Stomach (tissue), 9 donors: Measurements from ENCODE around the gene MCOLN2. TPM values are rescaled to one million over a fixed set of nuclear protein-coding genes. Genes with fewer than 3 reads are reported as not detected.

Experiments used
- DNase-seq, 2 donors: peaks; one replicate each; pipeline versions ENCODE4 v3.0.0 to v3.0.0-alpha.2; 2013 to 2019
- H3K27ac ChIP-seq, 5 donors: fragments of 200-600 bp in 4 of 5; sonication (generic) in 4 of 5; one replicate each; pipeline ENCODE4 v1.5.1; 2013 to 2019; ENCODE audit warnings: mild to moderate bottlenecking in 1 of 5, moderate library complexity in 1 of 5
- H3K27me3 ChIP-seq, 3 donors: fragments of 200-600 bp; sonication (generic); one replicate each; pipeline ENCODE4 v1.5.1; 2017 to 2019; ENCODE audit warnings: mixed run types in 1 of 3
- H3K36me3 ChIP-seq, 4 donors: fragments of 200-600 bp; sonication (generic); 1 replicate in 3 of 4; 2 replicates in 1 of 4; pipeline ENCODE4 v1.5.1; 2016 to 2019
- H3K4me1 ChIP-seq, 4 donors: fragments of 200-600 bp; sonication (generic); one replicate each; pipeline ENCODE4 v1.5.1; 2016 to 2019
- H3K4me3 ChIP-seq, 4 donors: fragments of 200-600 bp; sonication (generic) in 3 of 4; one replicate each; pipeline ENCODE4 v1.5.1; 2016 to 2019; ENCODE audit warnings: mild to moderate bottlenecking in 1 of 4
- H3K9me3 ChIP-seq, 4 donors: fragments of 200-600 bp; sonication (generic); one replicate each; pipeline ENCODE4 v1.5.1; 2016 to 2019
- CTCF ChIP-seq, 7 experiments: fragments of 450-650 bp in 4 of 7; fragments of 200-600 bp in 3 of 7; sonication (generic) in 3 of 7; IDR thresholded peaks; one replicate each; pipeline ENCODE4 v1.5.1; 2016 to 2019; ENCODE audit warnings: antibody characterized with exemption in 7 of 7, control low read depth in 2 of 7, mild to moderate bottlenecking in 1 of 7
- EP300 ChIP-seq: sonication (generic); formaldehyde crosslinking; IDR thresholded peaks from one replicate; pipeline ENCODE4 v1.6.1; 2017; ENCODE audit warnings: antibody characterized with exemption
- POLR2A ChIP-seq, 4 donors: fragments of 450-650 bp; IDR thresholded peaks; one replicate each; pipeline ENCODE4 v1.6.1; 2016; ENCODE audit warnings: antibody characterized with exemption in 4 of 4, control low read depth in 2 of 4, mild to moderate bottlenecking in 1 of 4, moderate library complexity in 1 of 4
- POLR2AphosphoS5 ChIP-seq, 3 donors: sonication (generic); formaldehyde crosslinking; IDR thresholded peaks; one replicate each; pipeline ENCODE4 v1.6.1; 2016; ENCODE audit warnings: antibody characterized with exemption in 3 of 3
- WGBS, 5 donors: extraction: QIAGEN DNeasy Blood & Tissue Kit in 3 of 5; methylation state at CpG; one replicate each; pipeline versions ENCODE4 v1.1.5 to v1.1.7; 2013 to 2018; 5-methylcytosine and 5-hydroxymethylcytosine counted together
- intact Hi-C: fragments of 100-400 bp; cut with DNase I; formaldehyde crosslinking; loops from one replicate; pipeline ENCODE4 v1.15.1; 2023; ENCODE audit warnings: low total_unique reads
- polyA plus RNA-seq, 3 donors: library from polyadenylated mRNA; stranded (reverse); fragments of 200-250 nt; gene quantifications; one replicate each; pipeline ENCODE4 v1.2.3, GENCODE V29; 2013
- total RNA-seq, 5 donors: library from RNA; depleted of rRNA; stranded (reverse); fragments of >200 nt; gene quantifications; one replicate each; pipeline versions ENCODE4 v1.1.0 to v1.2.3, GENCODE V29; 2014 to 2016
- donor health status: healthy with polysubstance abuse.
- donor health status: Bipolar disorder and iron deficiency.
- donor health status: healthy.

The MCOLN2 gene
- total and polyA plus RNA-seq, 8 donors = 0.50 to 27.2 (median 1.8) TPM; not detected in 2

- TF ChIP-seq POLR2A (IDR thresholded peaks at IDR 0.05) (no peak), POLR2AphosphoS5 (IDR thresholded peaks at IDR 0.05) (no peak), CTCF (IDR thresholded peaks at IDR 0.05) (no peak), EP300 (no peak)
- Histone ChIP-seq H3K36me3 (no peaks in the 10 kb centered on the region), H3K27me3 (no peaks in the 10 kb centered on the region), H3K9me3 (no peaks in the 10 kb centered on the region), H3K4me3 (no peak overlapping the region), H3K4me1 (no peaks in the 10 kb centered on the region), H3K27ac (no peak overlapping the region)
- intact Hi-C loops = no loop called here
- 44 to 71% (median 58%) methylated on average over 2 of the region's 2 CpGs for WGBS, 5 donors
- no peak for DNase-seq
Observed at GRCh38 chr1:84975035-84975434, 21.9 kb downstream of the MCOLN2 start.

DNA sequence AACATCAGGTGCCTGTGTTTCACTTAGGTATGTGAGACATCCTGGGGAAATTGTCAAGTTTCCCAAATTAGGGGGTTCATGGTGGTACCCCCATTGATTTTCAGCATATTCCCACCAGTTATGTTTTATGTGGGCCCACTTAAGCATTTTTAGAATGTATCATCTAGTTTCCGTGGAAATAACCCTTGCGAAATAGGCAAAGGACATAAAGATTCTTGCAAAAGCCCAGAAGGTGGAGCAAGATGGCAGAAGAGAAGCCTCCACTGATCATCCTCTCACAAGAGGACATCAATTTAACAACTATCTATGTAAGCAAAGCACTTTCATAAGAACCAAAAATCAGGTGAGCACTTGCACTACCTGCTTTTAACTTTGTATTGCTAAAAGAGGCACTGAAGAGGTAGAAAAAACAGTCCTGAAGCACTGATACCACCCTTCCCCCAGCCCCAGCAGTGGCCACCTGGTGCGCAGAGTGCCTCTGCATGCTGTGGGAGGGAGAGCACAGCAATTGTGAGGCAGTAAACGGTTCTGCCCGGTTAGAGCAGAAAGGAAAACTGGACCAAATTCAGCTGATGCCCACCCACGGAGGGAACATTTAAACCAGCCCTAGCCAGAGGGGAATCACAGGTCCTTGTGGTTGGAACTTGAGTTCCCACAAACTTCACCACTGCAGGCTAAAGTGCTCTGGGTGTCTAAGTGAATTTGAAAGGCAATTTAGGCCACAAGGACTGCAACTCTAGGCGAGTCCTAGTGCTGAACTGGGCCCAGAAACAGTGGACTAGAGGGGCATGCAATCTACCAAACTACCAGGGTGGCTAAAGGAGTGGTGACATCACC, 23.2 kb downstream of the MCOLN2 start:
- H3K36me3 ChIP-seq = no peaks in the 10 kb centered on the region
- no peaks in the 10 kb centered on the region for H3K27me3 ChIP-seq
- H3K9me3 ChIP-seq = no peaks in the 10 kb centered on the region
- WGBS, 5 donors = 74 to 88% (median 77%) methylated on average over 7 of the region's 7 CpGs
- DNase-seq = no peak
- no peak overlapping the region for H3K4me3 ChIP-seq
- no peaks in the 10 kb centered on the region for H3K4me1 ChIP-seq
- H3K27ac ChIP-seq = no peak overlapping the region
- intact Hi-C loops = no loop called here
- TF ChIP-seq EP300 (no peak), CTCF (IDR thresholded peaks at IDR 0.05) (no peak), POLR2AphosphoS5 (IDR thresholded peaks at IDR 0.05) (no peak), POLR2A (IDR thresholded peaks at IDR 0.05) (no peak)

- Histone ChIP-seq H3K9me3 (no peaks in the 10 kb centered on the region), H3K27ac (no peak overlapping the region), H3K4me1 (no peaks in the 10 kb centered on the region), H3K4me3 (no peak overlapping the region), H3K27me3 (no peaks in the 10 kb centered on the region), H3K36me3 (no peaks in the 10 kb centered on the region)
- DNase-seq = no peak
- whole genome bisulfite sequencing, 5 donors = 44 to 60% (median 55%) methylated on average over 1 of the region's 1 CpG
- TF ChIP-seq POLR2A (IDR thresholded peaks at IDR 0.05) (no peak), POLR2AphosphoS5 (IDR thresholded peaks at IDR 0.05) (no peak), EP300 (no peak), CTCF (IDR thresholded peaks at IDR 0.05) (no peak)
- intact Hi-C loops = no loop called here
Observed at GRCh38 chr1:84972377-84972987, 24.4 kb downstream of the MCOLN2 start.

DNA sequence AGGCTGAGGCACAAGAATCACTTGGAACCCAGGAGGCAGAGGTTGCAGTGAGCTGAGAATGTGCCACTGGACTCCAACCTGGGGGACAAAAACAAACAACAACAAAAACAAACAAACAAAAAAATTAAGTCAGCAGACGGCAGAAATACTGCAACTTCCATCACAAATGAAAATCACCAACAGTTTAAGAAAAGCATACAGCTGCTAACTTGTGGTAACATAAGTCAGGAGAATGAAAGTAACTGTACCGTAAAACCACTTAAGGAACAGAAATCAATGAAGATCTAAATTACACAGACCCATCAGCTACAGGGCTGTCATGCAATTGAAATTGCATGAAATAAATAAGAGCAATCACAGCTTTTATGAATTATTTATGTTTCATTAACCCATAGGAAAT, 25.0 kb downstream of the MCOLN2 start:
- Histone ChIP-seq H3K9me3 (no peaks in the 10 kb centered on the region), H3K36me3 (no peaks in the 10 kb centered on the region), H3K4me1 (no peaks in the 10 kb centered on the region), H3K27me3 (no peaks in the 10 kb centered on the region), H3K27ac (no peak overlapping the region), H3K4me3 (no peak overlapping the region)
- WGBS, 5 donors = 71 to 84% (median 80%) methylated on average over 2 of the region's 2 CpGs
- no peak for DNase-seq
- TF ChIP-seq CTCF (IDR thresholded peaks at IDR 0.05) (no peak), EP300 (no peak), POLR2AphosphoS5 (IDR thresholded peaks at IDR 0.05) (no peak), POLR2A (IDR thresholded peaks at IDR 0.05) (no peak)
- intact Hi-C loops = no loop called here
